ENCODE data around the gene BCOR. TPM values are rescaled to one million over a fixed set of nuclear protein-coding genes. Genes with fewer than 3 reads are reported as not detected.

BCOR gene
- total RNA-seq, 2 experiments from 2014 or later: 48.0 to 64.3 TPM

- Histone ChIP-seq H3K79me2 (ENCODE audit: insufficient read depth, low read depth, low read length) (peaks cover 13% of the 10 kb centered on the region; the same call in 1 of the 2 replicates), H3K9me2 (ENCODE audit: insufficient read depth, low read length) (no peaks in the 10 kb centered on the region), H3K4me1 (ENCODE audit: insufficient read depth, low read length, poor library complexity, severe bottlenecking) (no peaks in the 10 kb centered on the region), H3K4me3 (ENCODE audit: low read depth, low read length, poor library complexity, severe bottlenecking) (no peak overlapping the region), H2AFZ (ENCODE audit: low read length) (no peak overlapping the region), H3K9me3 (ENCODE audit: low read length) (no peaks in the 10 kb centered on the region), H4K20me1 (ENCODE audit: insufficient read depth, low read length) (no peaks in the 10 kb centered on the region), H3K36me3 (ENCODE audit: insufficient read depth, low read length) (peaks cover 89% of the 10 kb centered on the region), H3K4me2 (ENCODE audit: low read length) (no peak overlapping the region), H3K27ac (ENCODE audit: low read depth, low read length, poor library complexity, severe bottlenecking) (no peak overlapping the region)
- no TSS peak for BruUV-seq (replicated peaks)
- POLR2A ChIA-PET: interaction anchor here (0.8 kb wide), 1 partner anchor 305 kb away, joined by 3 read pairs; no protein-coding TSS in a partner anchor
- TF ChIP-seq, protein P1, sequence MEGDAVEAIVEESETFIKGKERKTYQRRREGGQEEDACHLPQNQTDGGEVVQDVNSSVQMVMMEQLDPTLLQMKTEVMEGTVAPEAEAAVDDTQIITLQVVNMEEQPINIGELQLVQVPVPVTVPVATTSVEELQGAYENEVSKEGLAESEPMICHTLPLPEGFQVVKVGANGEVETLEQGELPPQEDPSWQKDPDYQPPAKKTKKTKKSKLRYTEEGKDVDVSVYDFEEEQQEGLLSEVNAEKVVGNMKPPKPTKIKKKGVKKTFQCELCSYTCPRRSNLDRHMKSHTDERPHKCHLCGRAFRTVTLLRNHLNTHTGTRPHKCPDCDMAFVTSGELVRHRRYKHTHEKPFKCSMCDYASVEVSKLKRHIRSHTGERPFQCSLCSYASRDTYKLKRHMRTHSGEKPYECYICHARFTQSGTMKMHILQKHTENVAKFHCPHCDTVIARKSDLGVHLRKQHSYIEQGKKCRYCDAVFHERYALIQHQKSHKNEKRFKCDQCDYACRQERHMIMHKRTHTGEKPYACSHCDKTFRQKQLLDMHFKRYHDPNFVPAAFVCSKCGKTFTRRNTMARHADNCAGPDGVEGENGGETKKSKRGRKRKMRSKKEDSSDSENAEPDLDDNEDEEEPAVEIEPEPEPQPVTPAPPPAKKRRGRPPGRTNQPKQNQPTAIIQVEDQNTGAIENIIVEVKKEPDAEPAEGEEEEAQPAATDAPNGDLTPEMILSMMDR (conservative IDR thresholded peaks at IDR 0.05; ENCODE audit: low read length): no peak
- no peak for TF ChIP-seq EZH2phosphoT487 (IDR thresholded peaks at IDR 0.05; ENCODE audit: borderline replicate concordance, low read depth, low read length)
- no peak for DNase-seq (ENCODE audit: low spot score)
- intact Hi-C loops (cut with micrococcal nuclease; ENCODE audit: unreplicated experiment): no loop called here
- CTCF ChIA-PET (ENCODE audit: unreplicated experiment): no interaction called here
Measured at GRCh38 chrX:40073439-40074054, 24.2 kb downstream of the BCOR start.

DNA sequence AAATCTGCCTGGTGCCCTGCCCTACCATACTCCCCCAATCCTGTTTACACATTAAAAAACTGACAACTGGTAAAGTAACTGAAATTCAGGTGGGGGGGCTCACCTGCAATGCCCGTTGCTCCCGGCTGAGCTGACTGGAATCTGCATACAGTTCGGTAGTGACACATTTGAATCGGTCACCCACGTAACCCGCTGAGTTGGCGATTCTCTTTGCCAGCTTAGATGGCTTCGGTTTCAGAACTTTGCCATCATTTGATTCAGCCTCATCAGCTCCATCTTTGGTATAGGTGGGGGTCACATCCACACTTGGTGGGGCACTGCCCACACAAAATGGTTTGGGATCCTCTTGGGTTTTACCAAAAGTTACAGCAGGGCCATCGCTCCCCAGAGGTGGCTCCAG, 25.5 kb downstream of the BCOR start:
- H2AFZ ChIP-seq (ENCODE audit: low read length): no peak overlapping the region
- H3K36me3 ChIP-seq (ENCODE audit: insufficient read depth, low read length): peaks cover 96% of the 10 kb centered on the region
- ChIA-PET POLR2A (no interaction called here), CTCF (ENCODE audit: unreplicated experiment) (no interaction called here)
- intact Hi-C loops (cut with micrococcal nuclease; ENCODE audit: unreplicated experiment): no loop called here
- no peaks in the 10 kb centered on the region for H3K9me3 ChIP-seq (ENCODE audit: low read length)
- H3K9me2 ChIP-seq (ENCODE audit: insufficient read depth, low read length): no peaks in the 10 kb centered on the region
- H3K4me3 ChIP-seq (ENCODE audit: low read depth, low read length, poor library complexity, severe bottlenecking): no peak overlapping the region
- no peak for TF ChIP-seq EZH2phosphoT487 (IDR thresholded peaks at IDR 0.05; ENCODE audit: borderline replicate concordance, low read depth, low read length)
- TF ChIP-seq, protein P1 (conservative IDR thresholded peaks at IDR 0.05; ENCODE audit: low read length): no peak
- no peak for DNase-seq (ENCODE audit: low spot score)
- no peaks in the 10 kb centered on the region for H3K4me1 ChIP-seq (ENCODE audit: insufficient read depth, low read length, poor library complexity, severe bottlenecking)
- no peak overlapping the region for H3K4me2 ChIP-seq (ENCODE audit: low read length)
- BruUV-seq (replicated peaks): no TSS peak
- H3K79me2 ChIP-seq (ENCODE audit: insufficient read depth, low read depth, low read length): peaks cover 13% of the 10 kb centered on the region; the same call in 1 of the 2 replicates
- no peak overlapping the region for H3K27ac ChIP-seq (ENCODE audit: low read depth, low read length, poor library complexity, severe bottlenecking)
- H4K20me1 ChIP-seq (ENCODE audit: insufficient read depth, low read length): no peaks in the 10 kb centered on the region

DNA sequence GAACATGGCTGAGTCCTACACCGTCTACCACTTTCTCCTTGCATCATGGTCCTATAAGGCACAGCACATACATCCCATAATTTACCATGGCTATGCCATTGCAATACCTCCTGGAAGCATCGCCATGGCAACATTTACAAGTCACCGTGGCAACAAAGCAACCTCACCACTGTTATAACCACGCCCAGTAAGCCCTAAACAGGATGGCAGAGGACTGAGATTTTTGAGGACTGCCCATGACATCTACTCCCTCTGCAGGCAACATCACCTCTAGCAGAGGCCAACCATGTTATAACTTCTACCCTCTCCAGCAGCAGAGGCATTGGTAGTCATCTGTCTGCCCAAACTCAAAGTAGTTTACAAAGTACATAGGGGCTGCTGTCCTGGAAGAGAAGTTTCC, 29.7 kb downstream of the BCOR start:
- no peak overlapping the region for H2AFZ ChIP-seq (ENCODE audit: low read length)
- CTCF ChIA-PET (ENCODE audit: unreplicated experiment): no interaction called here
- POLR2A ChIA-PET: no interaction called here
- BruUV-seq (replicated peaks): no TSS peak
- TF ChIP-seq EZH2phosphoT487 (IDR thresholded peaks at IDR 0.05; ENCODE audit: borderline replicate concordance, low read depth, low read length): no peak
- TF ChIP-seq, protein P1 (conservative IDR thresholded peaks at IDR 0.05; ENCODE audit: low read length): no peak
- no peaks in the 10 kb centered on the region for H4K20me1 ChIP-seq (ENCODE audit: insufficient read depth, low read length)
- no peak overlapping the region for H3K4me2 ChIP-seq (ENCODE audit: low read length)
- H3K9me2 ChIP-seq (ENCODE audit: insufficient read depth, low read length): no peaks in the 10 kb centered on the region
- H3K9me3 ChIP-seq (ENCODE audit: low read length): no peaks in the 10 kb centered on the region
- H3K4me3 ChIP-seq (ENCODE audit: low read depth, low read length, poor library complexity, severe bottlenecking): no peak overlapping the region
- intact Hi-C loops (cut with micrococcal nuclease; ENCODE audit: unreplicated experiment): no loop called here
- no peak overlapping the region for H3K27ac ChIP-seq (ENCODE audit: low read depth, low read length, poor library complexity, severe bottlenecking)
- H3K79me2 ChIP-seq (ENCODE audit: insufficient read depth, low read depth, low read length): peaks cover 13% of the 10 kb centered on the region; the same call in 1 of the 2 replicates
- H3K4me1 ChIP-seq (ENCODE audit: insufficient read depth, low read length, poor library complexity, severe bottlenecking): no peaks in the 10 kb centered on the region
- no peak for DNase-seq (ENCODE audit: low spot score)
- peaks cover 100% of the 10 kb centered on the region for H3K36me3 ChIP-seq (ENCODE audit: insufficient read depth, low read length)
